ENCODE data around the gene ILK. TPM values are rescaled to one million over a fixed set of nuclear protein-coding genes. Genes with fewer than 3 reads are reported as not detected.

ILK gene
- 100 to 1,000 TPM in 1 of 2 donors, 10 to 100 TPM in 1; 82.8 to 137 TPM for total RNA-seq

- TF ChIP-seq, protein P1, sequence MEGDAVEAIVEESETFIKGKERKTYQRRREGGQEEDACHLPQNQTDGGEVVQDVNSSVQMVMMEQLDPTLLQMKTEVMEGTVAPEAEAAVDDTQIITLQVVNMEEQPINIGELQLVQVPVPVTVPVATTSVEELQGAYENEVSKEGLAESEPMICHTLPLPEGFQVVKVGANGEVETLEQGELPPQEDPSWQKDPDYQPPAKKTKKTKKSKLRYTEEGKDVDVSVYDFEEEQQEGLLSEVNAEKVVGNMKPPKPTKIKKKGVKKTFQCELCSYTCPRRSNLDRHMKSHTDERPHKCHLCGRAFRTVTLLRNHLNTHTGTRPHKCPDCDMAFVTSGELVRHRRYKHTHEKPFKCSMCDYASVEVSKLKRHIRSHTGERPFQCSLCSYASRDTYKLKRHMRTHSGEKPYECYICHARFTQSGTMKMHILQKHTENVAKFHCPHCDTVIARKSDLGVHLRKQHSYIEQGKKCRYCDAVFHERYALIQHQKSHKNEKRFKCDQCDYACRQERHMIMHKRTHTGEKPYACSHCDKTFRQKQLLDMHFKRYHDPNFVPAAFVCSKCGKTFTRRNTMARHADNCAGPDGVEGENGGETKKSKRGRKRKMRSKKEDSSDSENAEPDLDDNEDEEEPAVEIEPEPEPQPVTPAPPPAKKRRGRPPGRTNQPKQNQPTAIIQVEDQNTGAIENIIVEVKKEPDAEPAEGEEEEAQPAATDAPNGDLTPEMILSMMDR (IDR thresholded peaks at IDR 0.05): peak in 5 of 7 experiments; percentile 20 to 64 (median 45)
- peak; percentile 70 to 76 (median 71) for TF ChIP-seq POLR2A (IDR thresholded peaks at IDR 0.05)
- Histone ChIP-seq H3K4me3 (peak within 1 kb of the TSS; percentile 50 to 73), H3K4me1 (peaks cover 52% of the 10 kb centered on the region), H3K27ac (peak within 1 kb of the TSS; percentile 91 to 97 (median 96)), H3K27me3 (no peaks in the 10 kb centered on the region), H3K9me3 (no peaks in the 10 kb centered on the region), H3K36me3 (replicated peaks in 1 of 2; ENCODE audit: insufficient read depth in 1 of 2, low read depth in 2 of 2) (peaks cover 4 to 20% of the 10 kb centered on the region in 2 donors)
- 0% methylated on average over 8 to 66 of the region's 72 CpGs for WGBS, 2 donors
- ATAC-seq: peak; percentile 93
- peak; percentile 92 to 95 (median 92) for DNase-seq
- intact Hi-C loops (cut with DNase I): loop anchor here (10.0 kb wide), 1 partner anchor 119 kb away; the partner anchor contains the start of genes ARFIP2 and TIMM10B
Observed at GRCh38 chr11:6603287-6604080, at the start of gene ILK, which contains the start of gene RRP8. Gene ILK (plus strand): TSS chr11:6603774. CDS start chr11:6604272, 498 bp downstream. Gene RRP8 (minus strand): TSS chr11:6603616. CDS start chr11:6603502, 114 bp downstream.

- H3K27ac ChIP-seq: no peak overlapping the region
- no peaks in the 10 kb centered on the region for H3K9me3 ChIP-seq
- H3K27me3 ChIP-seq: no peaks in the 10 kb centered on the region
- H3K4me3 ChIP-seq: no peak overlapping the region
- H3K4me1 ChIP-seq: peaks cover 8% of the 10 kb centered on the region
- no peak for ATAC-seq
- intact Hi-C loops (cut with DNase I): no loop called here
- no peaks in the 10 kb centered on the region for H3K36me3 ChIP-seq (replicated peaks in 1 of 2; ENCODE audit: insufficient read depth in 1 of 2, low read depth in 2 of 2)
- no peak for DNase-seq
- 90 to 93% methylated on average over 5 of the region's 5 CpGs for WGBS, 2 donors
- TF ChIP-seq, protein P1 (IDR thresholded peaks at IDR 0.05): no peak
- no peak for TF ChIP-seq POLR2A (IDR thresholded peaks at IDR 0.05)
Observed at GRCh38 chr11:6554828-6555706, 48.5 kb upstream of the ILK start.

GRCh38 chr11:6556139-6556949 lies 47.2 kb upstream of the ILK start:
- Histone ChIP-seq H3K9me3 (no peaks in the 10 kb centered on the region), H3K36me3 (replicated peaks in 1 of 2; ENCODE audit: insufficient read depth in 1 of 2, low read depth in 2 of 2) (no peaks in the 10 kb centered on the region), H3K4me1 (peaks cover 8% of the 10 kb centered on the region), H3K27ac (peak overlapping the region in 3 of 4 donors; percentile 1 to 71 (median 69)), H3K4me3 (no peak overlapping the region), H3K27me3 (no peaks in the 10 kb centered on the region)
- intact Hi-C loops (cut with DNase I): no loop called here
- ATAC-seq (peak; percentile 81), DNase-seq (peak in 1 of 4 donors; percentile 16)
- WGBS, 2 donors: 45 to 53% methylated on average over 10 to 11 of the region's 11 CpGs
- no peak for TF ChIP-seq POLR2A (IDR thresholded peaks at IDR 0.05)
- TF ChIP-seq, protein P1 (IDR thresholded peaks at IDR 0.05): no peak

DNA sequence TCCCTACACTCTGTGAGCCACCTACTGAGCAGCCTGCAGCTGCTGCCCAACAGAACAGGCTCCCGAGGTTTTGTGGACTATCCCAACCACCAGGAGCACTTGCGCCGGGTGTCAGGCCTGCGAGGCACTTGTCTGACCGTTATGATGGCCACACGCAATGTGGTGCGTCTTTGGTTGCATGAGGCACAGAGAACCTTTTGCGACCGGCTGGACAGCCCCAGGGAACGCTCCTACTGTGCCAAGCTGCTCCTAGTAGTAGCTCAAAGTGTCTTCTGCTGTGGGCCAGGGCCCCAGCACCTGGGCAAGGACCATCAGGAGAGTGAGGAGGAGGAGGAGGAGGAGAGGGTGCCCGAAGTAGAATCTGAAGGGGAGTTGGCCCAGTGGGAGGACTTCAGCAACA lies 46.5 kb upstream of the ILK start:
- Histone ChIP-seq H3K27me3 (no peaks in the 10 kb centered on the region), H3K36me3 (replicated peaks in 1 of 2; ENCODE audit: insufficient read depth in 1 of 2, low read depth in 2 of 2) (no peaks in the 10 kb centered on the region), H3K27ac (peak overlapping the region in 3 of 4 donors; percentile 1 to 71 (median 69)), H3K9me3 (no peaks in the 10 kb centered on the region), H3K4me1 (peaks cover 8% of the 10 kb centered on the region), H3K4me3 (no peak overlapping the region)
- DNase-seq (no peak), ATAC-seq (no peak)
- intact Hi-C loops (cut with DNase I): no loop called here
- TF ChIP-seq, protein P1 (IDR thresholded peaks at IDR 0.05): no peak
- no peak for TF ChIP-seq POLR2A (IDR thresholded peaks at IDR 0.05)
- WGBS, 2 donors: 90 to 91% methylated on average over 4 to 11 of the region's 11 CpGs

All from body of pancreas (tissue), 4 donors.